OCI-LY7 (cell line): Measurements from ENCODE around the gene SLC29A2. TPM values are rescaled to one million over a fixed set of nuclear protein-coding genes. Genes with fewer than 3 reads are reported as not detected.

ENCODE experiments used
- BruUV-seq: library from RNA; stranded (reverse); fragments of 400-500 nt; replicated peaks from 2 replicates; lab custom pipeline; 2021; lab: Mats Ljungman, UMichigan
- CTCF ChIA-PET: fragments of 300-600 bp; sonication (Branson Sonifier 250); formaldehyde crosslinking; loops from one replicate; lab custom pipeline; 2022; ENCODE audit warnings: antibody characterized with exemption; ENCODE audit not compliant: unreplicated experiment; lab: Charles Lee
- POLR2A ChIA-PET: fragments of 300-600 bp; sonication (Branson Sonifier 250); formaldehyde crosslinking; loops from one replicate; lab custom pipeline; 2022; ENCODE audit warnings: antibody characterized with exemption; lab: Charles Lee
- DNase-seq: peaks from one replicate; pipeline ENCODE4 v3.0.0-alpha.2; 2015; ENCODE audit warnings: low spot score
- H2AFZ ChIP-seq: fragments of 200-600 bp; sonication (generic), shearing (Covaris generic); 2 replicates; pipeline ENCODE4 v1.6.1; 2014; ENCODE audit warnings: mild to moderate bottlenecking, antibody characterized with exemption, low read length, moderate library complexity
- H3K27ac ChIP-seq: fragments of 200-600 bp; sonication (generic); 2 replicates; pipeline ENCODE4 v1.5.1; 2014; ENCODE audit warnings: mixed run types, low read depth, mild to moderate bottlenecking, moderate library complexity, low read length, inconsistent platforms; ENCODE audit not compliant: poor library complexity, severe bottlenecking
- H3K36me3 ChIP-seq: fragments of 200-600 bp; sonication (generic); 2 replicates; pipeline ENCODE4 v1.6.1; 2014; ENCODE audit warnings: mild to moderate bottlenecking, antibody characterized with exemption, low read length, moderate library complexity, mixed read lengths; ENCODE audit not compliant: insufficient read depth
- H3K4me1 ChIP-seq: fragments of 200-600 bp; sonication (generic); 2 replicates; pipeline ENCODE4 v1.5.1; 2014; ENCODE audit warnings: mild to moderate bottlenecking, low read length; ENCODE audit not compliant: insufficient read depth, poor library complexity, severe bottlenecking
- H3K4me2 ChIP-seq: fragments of 200-600 bp; sonication (generic); 2 replicates; pipeline ENCODE4 v1.6.1; 2014; ENCODE audit warnings: mild to moderate bottlenecking, low read length
- H3K4me3 ChIP-seq: fragments of 200-600 bp; sonication (generic); 2 replicates; pipeline ENCODE4 v1.5.1; 2014; ENCODE audit warnings: mild to moderate bottlenecking, low read depth, low read length; ENCODE audit not compliant: poor library complexity, severe bottlenecking
- H3K79me2 ChIP-seq: fragments of 200-600 bp; sonication (generic); 2 replicates; pipeline ENCODE4 v1.6.1; 2016; ENCODE audit warnings: low read depth, mild to moderate bottlenecking, low read length, moderate library complexity, mixed read lengths; ENCODE audit not compliant: insufficient read depth
- H3K9me2 ChIP-seq: fragments of 200-600 bp; sonication (generic); 2 replicates; pipeline ENCODE4 v1.6.1; 2016; ENCODE audit warnings: mild to moderate bottlenecking, low read length, mixed read lengths; ENCODE audit not compliant: insufficient read depth
- H3K9me3 ChIP-seq: fragments of 200-600 bp; sonication (generic); 2 replicates; pipeline ENCODE4 v1.6.1; 2014; ENCODE audit warnings: mild to moderate bottlenecking, mixed run types, low read length, mixed read lengths
- H4K20me1 ChIP-seq: fragments of 200-600 bp; sonication (generic); 2 replicates; pipeline ENCODE4 v1.6.1; 2014; ENCODE audit warnings: mild to moderate bottlenecking, antibody characterized with exemption, low read length, moderate library complexity, mixed read lengths; ENCODE audit not compliant: insufficient read depth
- CTCF ChIP-seq: fragments of 200-600 bp; sonication (generic); conservative IDR thresholded peaks from 2 replicates; pipeline ENCODE4 v1.5.1; 2014; ENCODE audit warnings: mild to moderate bottlenecking, antibody characterized with exemption, low read length, moderate library complexity, mixed read lengths
- EZH2phosphoT487 ChIP-seq: fragments of 200-600 bp; sonication (generic); IDR thresholded peaks from 2 replicates; pipeline ENCODE4 v1.6.1; 2018; ENCODE audit warnings: low read depth, borderline replicate concordance, mild to moderate bottlenecking, mixed run types, antibody characterized with exemption, low read length, moderate library complexity, mixed read lengths
- intact Hi-C: fragments of 100-400 bp; cut with micrococcal nuclease; formaldehyde crosslinking; loops from one replicate; pipeline ENCODE4 v1.10.0; 2022; ENCODE audit not compliant: unreplicated experiment
- total RNA-seq, 2 experiments: library from RNA; depleted of rRNA in 1 of 2; stranded (reverse); fragments of >200 nt in 1 of 2; shearing (Covaris generic) in 1 of 2; gene quantifications; 2 replicates each; pipeline ENCODE4 v1.2.3, GENCODE V29; 2014 to 2022

The SLC29A2 gene
- total RNA-seq, 2 experiments from 2014 or later, result 33.6 to 56.4 TPM

GRCh38 chr11:66419825-66420224 lies 48.3 kb upstream of the SLC29A2 start:
- Histone ChIP-seq H3K4me3 (no peak overlapping the region), H3K27ac (no peak overlapping the region), H3K79me2 (no peaks in the 10 kb centered on the region), H3K4me1 (no peaks in the 10 kb centered on the region), H4K20me1 (no peaks in the 10 kb centered on the region), H3K9me3 (no peaks in the 10 kb centered on the region), H3K36me3 (no peaks in the 10 kb centered on the region), H2AFZ (no peak overlapping the region), H3K4me2 (no peak overlapping the region), H3K9me2 (no peaks in the 10 kb centered on the region)
- ChIA-PET CTCF (no interaction called here), POLR2A (no interaction called here)
- intact Hi-C loops, result no loop called here
- no peak for DNase-seq
- TF ChIP-seq CTCF (no peak), EZH2phosphoT487 (no peak)
- BruUV-seq, result no TSS peak

- BruUV-seq, result no TSS peak
- DNase-seq, result no peak
These were observed 47.4 kb upstream of the SLC29A2 start for GRCh38 chr11:66418986-66419308.

More at GRCh38 chr11:66418986-66419308, 47.4 kb upstream of the SLC29A2 start:
- Histone ChIP-seq H3K9me3 (no peaks in the 10 kb centered on the region), H3K27ac (no peak overlapping the region), H3K36me3 (no peaks in the 10 kb centered on the region), H3K9me2 (no peaks in the 10 kb centered on the region), H3K79me2 (no peaks in the 10 kb centered on the region), H3K4me3 (no peak overlapping the region), H4K20me1 (no peaks in the 10 kb centered on the region), H3K4me2 (no peak overlapping the region), H3K4me1 (no peaks in the 10 kb centered on the region), H2AFZ (no peak overlapping the region)
- intact Hi-C loops, result no loop called here
- CTCF ChIA-PET, result no interaction called here
- no peak for TF ChIP-seq EZH2phosphoT487
- no peak for TF ChIP-seq CTCF
- POLR2A ChIA-PET, result no interaction called here
